Esophagus muscularis mucosa (tissue), 4 donors: Measurements from ENCODE around the gene DNAI7. TPM values are rescaled to one million over a fixed set of nuclear protein-coding genes. Genes with fewer than 3 reads are reported as not detected.

Experiments
- DNase-seq: peaks from one replicate; pipeline ENCODE4 v3.0.0-alpha.2; 2017; ENCODE audit errors: extremely low spot score
- H3K27ac ChIP-seq, 4 donors: fragments of 200-600 bp; sonication (generic); replicated peaks in 1 of 4; 1 replicate in 3 of 4; 2 replicates in 1 of 4; pipeline ENCODE4 v1.5.1; 2016 to 2019; ENCODE audit warnings: mild to moderate bottlenecking in 1 of 4
- H3K27me3 ChIP-seq, 4 donors: fragments of 200-600 bp; sonication (generic); one replicate each; pipeline versions ENCODE4 v1.5.1 to v1.6.0; 2016 to 2019
- H3K36me3 ChIP-seq, 4 donors: fragments of 200-600 bp; sonication (generic); one replicate each; pipeline ENCODE4 v1.5.1; 2016 to 2019
- H3K4me1 ChIP-seq, 4 donors: fragments of 200-600 bp; sonication (generic); one replicate each; pipeline ENCODE4 v1.5.1; 2016 to 2019
- H3K4me3 ChIP-seq, 4 donors: fragments of 200-600 bp; sonication (generic); 1 replicate in 2 of 4; 2 replicates in 2 of 4; pipeline ENCODE4 v1.5.1; 2016 to 2019; ENCODE audit warnings: mild to moderate bottlenecking in 4 of 4, moderate library complexity in 1 of 4
- H3K9me3 ChIP-seq, 4 donors: fragments of 200-600 bp; sonication (generic); 1 replicate in 3 of 4; 2 replicates in 1 of 4; pipeline ENCODE4 v1.5.1; 2016 to 2019
- EP300 ChIP-seq: sonication (generic); formaldehyde crosslinking; IDR thresholded peaks from one replicate; pipeline ENCODE4 v1.6.1; 2017; ENCODE audit warnings: antibody characterized with exemption
- POLR2A ChIP-seq: fragments of 450-650 bp; IDR thresholded peaks from one replicate; pipeline ENCODE4 v1.6.1; 2017; ENCODE audit warnings: antibody characterized with exemption, moderate library complexity, mild to moderate bottlenecking, low read depth
- POLR2AphosphoS5 ChIP-seq, 2 donors: sonication (generic); formaldehyde crosslinking; IDR thresholded peaks; one replicate each; pipeline ENCODE4 v1.6.1; 2017; ENCODE audit warnings: antibody characterized with exemption in 2 of 2
- WGBS: methylation state at CpG from one replicate; pipeline ENCODE4 v1.1.5; 2018; 5-methylcytosine and 5-hydroxymethylcytosine counted together
- intact Hi-C: fragments of 100-400 bp; cut with DNase I; formaldehyde crosslinking; loops from one replicate; pipeline ENCODE4 v1.15.1; 2023
- total RNA-seq, 4 donors: library from RNA; depleted of rRNA; stranded (reverse); fragments of >200 nt; gene quantifications; one replicate each; pipeline versions ENCODE4 v1.1.0 to v1.2.1, GENCODE V29; 2016
- TF ChIP-seq, protein P1 (sequence below), 3 experiments: fragments of 200-600 bp in 2 of 3; fragments of 450-650 bp in 1 of 3; sonication (generic) in 2 of 3; IDR thresholded peaks; one replicate each; pipeline ENCODE4 v1.5.1; 2017 to 2019; ENCODE audit warnings: antibody characterized with exemption in 3 of 3, mild to moderate bottlenecking in 2 of 3, moderate library complexity in 1 of 3

The DNAI7 gene
- total RNA-seq, 4 donors from 2014 or later, result 0.26 to 1.3 (median 0.40) TPM; not detected in 1

DNA sequence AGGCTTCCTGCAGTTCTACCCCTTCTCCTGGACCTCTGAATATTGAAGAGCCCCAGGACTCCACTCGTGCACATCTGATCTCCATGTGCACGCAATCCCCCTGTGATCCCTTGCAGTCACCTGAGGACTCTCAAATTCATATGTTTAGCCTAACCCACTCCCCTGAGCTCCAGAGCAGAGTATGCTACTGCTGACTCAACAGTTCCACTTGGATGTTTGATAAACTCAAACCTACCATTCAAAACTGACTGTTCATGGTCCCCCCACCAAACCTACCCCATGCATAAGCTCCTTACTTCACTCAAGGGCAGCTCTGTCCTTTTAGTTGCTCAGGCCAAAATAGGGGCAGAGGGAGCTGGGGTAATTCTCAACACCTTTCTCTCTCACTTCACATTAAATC is 96.0 kb downstream of the DNAI7 start:
- intact Hi-C loops, result no loop called here
- 89% methylated on average over 2 of the region's 2 CpGs for WGBS
- Histone ChIP-seq H3K36me3 (no peaks in the 10 kb centered on the region), H3K4me1 (no peaks in the 10 kb centered on the region), H3K4me3 (no peak overlapping the region), H3K27me3 (no peaks in the 10 kb centered on the region), H3K9me3 (peaks cover 0 to 9% (median 3%) of the 10 kb centered on the region in 4 donors), H3K27ac (no peak overlapping the region)
- no peak for TF ChIP-seq EP300
- TF ChIP-seq POLR2AphosphoS5 (IDR thresholded peaks at IDR 0.05), result no peak
- no peak for TF ChIP-seq POLR2A
- TF ChIP-seq, protein P1, sequence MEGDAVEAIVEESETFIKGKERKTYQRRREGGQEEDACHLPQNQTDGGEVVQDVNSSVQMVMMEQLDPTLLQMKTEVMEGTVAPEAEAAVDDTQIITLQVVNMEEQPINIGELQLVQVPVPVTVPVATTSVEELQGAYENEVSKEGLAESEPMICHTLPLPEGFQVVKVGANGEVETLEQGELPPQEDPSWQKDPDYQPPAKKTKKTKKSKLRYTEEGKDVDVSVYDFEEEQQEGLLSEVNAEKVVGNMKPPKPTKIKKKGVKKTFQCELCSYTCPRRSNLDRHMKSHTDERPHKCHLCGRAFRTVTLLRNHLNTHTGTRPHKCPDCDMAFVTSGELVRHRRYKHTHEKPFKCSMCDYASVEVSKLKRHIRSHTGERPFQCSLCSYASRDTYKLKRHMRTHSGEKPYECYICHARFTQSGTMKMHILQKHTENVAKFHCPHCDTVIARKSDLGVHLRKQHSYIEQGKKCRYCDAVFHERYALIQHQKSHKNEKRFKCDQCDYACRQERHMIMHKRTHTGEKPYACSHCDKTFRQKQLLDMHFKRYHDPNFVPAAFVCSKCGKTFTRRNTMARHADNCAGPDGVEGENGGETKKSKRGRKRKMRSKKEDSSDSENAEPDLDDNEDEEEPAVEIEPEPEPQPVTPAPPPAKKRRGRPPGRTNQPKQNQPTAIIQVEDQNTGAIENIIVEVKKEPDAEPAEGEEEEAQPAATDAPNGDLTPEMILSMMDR (IDR thresholded peaks at IDR 0.05), result no peak
- no peak for DNase-seq

DNA sequence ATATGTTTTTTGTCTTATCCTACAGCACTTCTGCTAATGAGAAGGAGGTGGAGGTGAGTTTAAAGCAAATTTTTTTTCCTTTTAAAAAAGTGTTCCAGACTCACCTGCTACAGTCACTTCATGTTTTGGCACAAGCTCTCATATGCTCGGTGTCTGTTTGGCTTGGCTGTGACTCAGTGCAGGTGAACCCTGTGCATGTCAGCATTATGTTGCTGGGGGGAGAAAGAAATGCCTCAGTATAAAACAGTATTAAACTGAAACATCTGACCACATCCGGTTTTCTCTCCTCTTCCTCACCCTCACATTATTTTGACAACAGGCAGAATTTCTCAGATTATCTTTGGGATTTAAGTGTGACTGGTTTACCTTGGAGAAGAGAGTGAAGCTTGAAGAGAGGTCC is 105.2 kb downstream of the DNAI7 start:
- TF ChIP-seq POLR2AphosphoS5 (IDR thresholded peaks at IDR 0.05), result no peak
- no peak for TF ChIP-seq EP300
- TF ChIP-seq, protein P1 (IDR thresholded peaks at IDR 0.05), result no peak
- TF ChIP-seq POLR2A, result no peak
- no peaks in the 10 kb centered on the region for H3K27me3 ChIP-seq
- no peak overlapping the region for H3K4me3 ChIP-seq
- peaks cover 0 to 15% (median 8%) of the 10 kb centered on the region in 4 donors for H3K9me3 ChIP-seq
- H3K27ac ChIP-seq, result no peak overlapping the region
- H3K36me3 ChIP-seq, result no peaks in the 10 kb centered on the region
- no peaks in the 10 kb centered on the region for H3K4me1 ChIP-seq
- 50% methylated on average over 2 of the region's 2 CpGs for WGBS
- intact Hi-C loops, result no loop called here
- DNase-seq, result no peak

DNA sequence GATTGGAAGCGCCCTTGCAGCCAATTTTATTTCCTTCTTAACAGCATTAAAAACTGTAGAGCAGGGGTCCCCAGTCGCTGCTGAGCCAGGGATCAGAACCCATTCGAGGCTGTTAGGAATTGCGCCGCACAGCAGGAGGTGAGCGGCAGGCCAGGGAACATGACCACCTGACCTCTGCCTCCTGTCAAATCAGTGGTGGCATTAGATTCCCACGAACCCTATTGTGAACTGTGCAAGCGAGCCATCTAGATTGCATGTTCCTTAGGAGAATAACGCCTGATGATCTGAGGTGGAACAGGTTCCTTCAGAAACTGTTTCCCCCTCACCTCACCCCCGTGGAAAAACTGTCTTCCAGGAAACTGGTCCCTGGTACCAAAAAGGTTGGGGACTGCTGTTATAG is 107.4 kb downstream of the DNAI7 start:
- no peak overlapping the region for H3K27ac ChIP-seq
- TF ChIP-seq EP300 (no peak), POLR2A (no peak), POLR2AphosphoS5 (IDR thresholded peaks at IDR 0.05) (no peak)
- TF ChIP-seq, protein P1 (IDR thresholded peaks at IDR 0.05), result no peak
- no peaks in the 10 kb centered on the region for H3K36me3 ChIP-seq
- H3K9me3 ChIP-seq, result no peaks in the 10 kb centered on the region
- no peaks in the 10 kb centered on the region for H3K27me3 ChIP-seq
- no peak overlapping the region for H3K4me3 ChIP-seq
- intact Hi-C loops, result no loop called here
- 86% methylated on average over 8 of the region's 10 CpGs for WGBS
- DNase-seq, result no peak
- no peaks in the 10 kb centered on the region for H3K4me1 ChIP-seq

DNA sequence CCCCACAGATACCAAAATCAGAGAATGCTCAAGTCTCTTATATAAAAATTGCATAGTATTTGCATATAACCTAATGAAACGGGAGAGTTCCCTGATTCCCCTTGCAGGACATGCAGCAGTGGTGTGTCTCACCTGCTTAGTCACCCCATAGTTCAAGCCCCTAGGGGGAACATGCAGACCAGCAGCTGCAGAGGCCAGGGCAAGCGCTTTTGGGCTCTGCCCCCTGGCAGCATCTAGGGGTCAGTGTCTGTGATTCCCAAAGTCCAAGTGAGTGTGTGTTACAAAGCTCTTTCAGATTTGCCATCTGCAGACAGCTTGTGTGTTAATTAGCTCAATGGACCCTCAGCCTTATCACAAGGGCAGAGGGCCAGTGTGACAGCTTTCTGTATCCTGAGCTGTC is 110.1 kb downstream of the DNAI7 start:
- no peak overlapping the region for H3K4me3 ChIP-seq
- no peak overlapping the region for H3K27ac ChIP-seq
- H3K27me3 ChIP-seq, result no peaks in the 10 kb centered on the region
- 94% methylated on average over 2 of the region's 2 CpGs for WGBS
- no peaks in the 10 kb centered on the region for H3K9me3 ChIP-seq
- no peaks in the 10 kb centered on the region for H3K4me1 ChIP-seq
- intact Hi-C loops, result no loop called here
- no peak for DNase-seq
- no peaks in the 10 kb centered on the region for H3K36me3 ChIP-seq
- TF ChIP-seq POLR2A, result no peak
- no peak for TF ChIP-seq EP300
- TF ChIP-seq, protein P1 (IDR thresholded peaks at IDR 0.05), result no peak
- TF ChIP-seq POLR2AphosphoS5 (IDR thresholded peaks at IDR 0.05), result no peak

DNA sequence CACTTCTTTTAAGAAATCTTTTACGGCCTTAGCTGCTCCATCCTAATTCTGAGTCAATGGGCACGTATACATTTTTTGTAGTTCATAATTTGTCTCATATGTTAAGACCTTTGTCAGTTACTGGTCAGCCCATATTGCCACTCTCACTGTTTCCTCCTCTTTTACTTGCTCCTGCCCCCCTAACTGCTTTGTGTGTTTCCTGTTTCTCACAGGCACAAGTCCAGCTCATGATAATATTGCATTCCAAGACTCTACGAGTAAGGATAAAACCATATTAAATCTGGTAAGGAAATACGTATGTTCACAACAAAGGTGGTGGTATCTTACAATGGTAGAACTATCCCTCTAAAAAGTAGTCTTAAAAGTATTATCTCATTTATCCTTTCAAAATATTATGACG is 111.7 kb downstream of the DNAI7 start:
- H3K4me1 ChIP-seq, result no peaks in the 10 kb centered on the region
- no peak overlapping the region for H3K4me3 ChIP-seq
- no peaks in the 10 kb centered on the region for H3K36me3 ChIP-seq
- H3K9me3 ChIP-seq, result no peaks in the 10 kb centered on the region
- TF ChIP-seq, protein P1 (IDR thresholded peaks at IDR 0.05), result no peak
- no peak for TF ChIP-seq POLR2AphosphoS5 (IDR thresholded peaks at IDR 0.05)
- TF ChIP-seq POLR2A, result no peak
- no peak for TF ChIP-seq EP300
- intact Hi-C loops, result no loop called here
- H3K27ac ChIP-seq, result no peak overlapping the region
- DNase-seq, result no peak
- 60% methylated on average over 5 of the region's 5 CpGs for WGBS
- H3K27me3 ChIP-seq, result no peaks in the 10 kb centered on the region
